ENCODE results near the gene MSRB3. TPM values are rescaled to one million over a fixed set of nuclear protein-coding genes. Genes with fewer than 3 reads are reported as not detected.

Gene MSRB3
- total and polyA plus RNA-seq, 8 donors: 10.7 to 142 (median 27.8) TPM

GRCh38 chr12:65408441-65408840 lies 130.0 kb downstream of the MSRB3 start:
- intact Hi-C loops (cut with DNase I; ENCODE audit: low total_unique reads): no loop called here

GRCh38 chr12:65409726-65410125 lies 131.2 kb downstream of the MSRB3 start:
- H3K9me3 ChIP-seq: no peaks in the 10 kb centered on the region
- TF ChIP-seq CTCF (IDR thresholded peaks at IDR 0.05) (no peak), POLR2A (IDR thresholded peaks at IDR 0.05) (no peak), POLR2AphosphoS5 (IDR thresholded peaks at IDR 0.05) (no peak), EP300 (IDR thresholded peaks at IDR 0.05) (no peak)
- peaks cover 0 to 11% (median 5%) of the 10 kb centered on the region in 4 donors for H3K4me1 ChIP-seq
- no peaks in the 10 kb centered on the region for H3K36me3 ChIP-seq
- no peak overlapping the region for H3K4me3 ChIP-seq
- 85 to 96% (median 88%) methylated on average over 1 of the region's 1 CpG for WGBS, 5 donors
- H3K27ac ChIP-seq: no peak overlapping the region
- DNase-seq: no peak
- no peaks in the 10 kb centered on the region for H3K27me3 ChIP-seq
- intact Hi-C loops (cut with DNase I; ENCODE audit: low total_unique reads): no loop called here

More at GRCh38 chr12:65408441-65408840, 130.0 kb downstream of the MSRB3 start:
- Histone ChIP-seq H3K9me3 (no peaks in the 10 kb centered on the region), H3K27me3 (no peaks in the 10 kb centered on the region), H3K4me3 (no peak overlapping the region), H3K36me3 (no peaks in the 10 kb centered on the region), H3K27ac (no peak overlapping the region), H3K4me1 (peaks cover 0 to 11% (median 5%) of the 10 kb centered on the region in 4 donors)
- no peak for DNase-seq
- 80 to 93% (median 90%) methylated on average over 4 of the region's 4 CpGs for WGBS, 5 donors
- TF ChIP-seq CTCF (IDR thresholded peaks at IDR 0.05) (no peak), EP300 (IDR thresholded peaks at IDR 0.05) (no peak), POLR2A (IDR thresholded peaks at IDR 0.05) (no peak)

GRCh38 chr12:65411171-65411570 lies 132.7 kb downstream of the MSRB3 start:
- no peaks in the 10 kb centered on the region for H3K36me3 ChIP-seq
- peaks cover 0 to 11% (median 5%) of the 10 kb centered on the region in 4 donors for H3K4me1 ChIP-seq
- intact Hi-C loops (cut with DNase I; ENCODE audit: low total_unique reads): no loop called here
- H3K9me3 ChIP-seq: no peaks in the 10 kb centered on the region
- TF ChIP-seq POLR2AphosphoS5 (IDR thresholded peaks at IDR 0.05): no peak
- TF ChIP-seq EP300 (IDR thresholded peaks at IDR 0.05): no peak
- no peak for TF ChIP-seq POLR2A (IDR thresholded peaks at IDR 0.05)
- no peak for TF ChIP-seq CTCF (IDR thresholded peaks at IDR 0.05)
- no peak overlapping the region for H3K4me3 ChIP-seq
- no peak overlapping the region for H3K27ac ChIP-seq
- 72 to 84% (median 73%) methylated on average over 3 of the region's 3 CpGs for WGBS, 5 donors
- no peak for DNase-seq
- H3K27me3 ChIP-seq: no peaks in the 10 kb centered on the region

- TF ChIP-seq CTCF (IDR thresholded peaks at IDR 0.05): no peak
- no peak for TF ChIP-seq EP300 (IDR thresholded peaks at IDR 0.05)
- no peak for TF ChIP-seq POLR2AphosphoS5 (IDR thresholded peaks at IDR 0.05)
- no peak for TF ChIP-seq POLR2A (IDR thresholded peaks at IDR 0.05)
- no peak overlapping the region for H3K27ac ChIP-seq
- H3K4me3 ChIP-seq: no peak overlapping the region
- H3K27me3 ChIP-seq: no peaks in the 10 kb centered on the region
- 91 to 96% (median 94%) methylated on average over 5 of the region's 5 CpGs for WGBS, 5 donors
- H3K4me1 ChIP-seq: peaks cover 0 to 11% (median 5%) of the 10 kb centered on the region in 4 donors
- peaks cover 0 to 11% (median 6%) of the 10 kb centered on the region in 4 donors for H3K36me3 ChIP-seq
- DNase-seq: no peak
- H3K9me3 ChIP-seq: peaks cover 0 to under 1% (median 0%) of the 10 kb centered on the region in 4 donors
- intact Hi-C loops (cut with DNase I; ENCODE audit: low total_unique reads): no loop called here
Measured at GRCh38 chr12:65414526-65414925, 136.0 kb downstream of the MSRB3 start.
